Posterior cingulate gyrus (tissue), 11 donors: ENCODE measurements around the gene ADGRB3.
A peak's percentile ranks its signal among the peaks of the same experiment; 100 is the strongest.
"Not testable (repeated sequence)": the region's sequence is repeated elsewhere in the genome, so short reads cannot be mapped to it uniquely, and the experiment has no call there.

ENCODE experiments used
- DNase-seq, 10 donors: peaks; one replicate each; pipeline versions ENCODE4 v3.0.0 to v3.0.0-alpha.2; 2020 to 2021; ENCODE audit warnings: mixed read lengths in 3 of 10
- intact Hi-C: fragments of 100-400 bp; cut with DNase I; formaldehyde crosslinking; loops from one replicate; pipeline ENCODE4 v1.15.1; 2023

The ADGRB3 gene

GRCh38 chr6:69084746-69085335, 449.8 kb downstream of the ADGRB3 start:
- intact Hi-C loops = no loop called here
- no peak for DNase-seq

- no peak for DNase-seq
- intact Hi-C loops = no loop called here
Observed at GRCh38 chr6:69086689-69087088, 451.6 kb downstream of the ADGRB3 start.

- no peak for DNase-seq
- intact Hi-C loops = no loop called here
Observed at GRCh38 chr6:69089539-69089938, 454.5 kb downstream of the ADGRB3 start.

GRCh38 chr6:69090132-69090531, 455.1 kb downstream of the ADGRB3 start:
- DNase-seq = no peak
- intact Hi-C loops = no loop called here

- intact Hi-C loops = no loop called here
- no peak for DNase-seq
Observed at GRCh38 chr6:69096681-69097080, 461.6 kb downstream of the ADGRB3 start.

- intact Hi-C loops = no loop called here
- no peak for DNase-seq
Observed at GRCh38 chr6:69097948-69098347, 462.9 kb downstream of the ADGRB3 start.

GRCh38 chr6:69098910-69099309, 463.8 kb downstream of the ADGRB3 start:
- DNase-seq = no peak
- intact Hi-C loops = no loop called here

- intact Hi-C loops = no loop called here
Observed at GRCh38 chr6:69100772-69101171, 465.7 kb downstream of the ADGRB3 start.

GRCh38 chr6:69102416-69102815, 467.3 kb downstream of the ADGRB3 start:
- no peak for DNase-seq
- intact Hi-C loops = no loop called here

More at GRCh38 chr6:69100772-69101171, 465.7 kb downstream of the ADGRB3 start:
- no peak for DNase-seq

GRCh38 chr6:69105288-69105687, 470.2 kb downstream of the ADGRB3 start:
- DNase-seq = no peak
- intact Hi-C loops = no loop called here

GRCh38 chr6:69106511-69106910, 471.4 kb downstream of the ADGRB3 start:
- no peak for DNase-seq
- intact Hi-C loops = no loop called here

GRCh38 chr6:69111301-69111700, 476.2 kb downstream of the ADGRB3 start:
- no peak for DNase-seq
- intact Hi-C loops = no loop called here

- DNase-seq = peak in 4 of 10 donors; percentile 14 to 77 (median 63)
- intact Hi-C loops = loop anchor here (5.0 kb wide), 1 partner anchor 106 kb away; no protein-coding TSS in a partner anchor
Observed at GRCh38 chr6:69116658-69117057, 481.6 kb downstream of the ADGRB3 start.

- intact Hi-C loops = not testable (repeated sequence)
- DNase-seq = peak in 3 of 10 donors; percentile 59 to 69 (median 64)
Observed at GRCh38 chr6:69121461-69122406, 486.7 kb downstream of the ADGRB3 start.

GRCh38 chr6:69122407-69122773, 487.3 kb downstream of the ADGRB3 start:
- DNase-seq = no peak
- intact Hi-C loops = no loop called here

- intact Hi-C loops = no loop called here
- DNase-seq = no peak
Observed at GRCh38 chr6:69128411-69128810, 493.3 kb downstream of the ADGRB3 start.

GRCh38 chr6:69129046-69129445, 494.0 kb downstream of the ADGRB3 start:
- intact Hi-C loops = no loop called here
- DNase-seq = no peak

GRCh38 chr6:69135927-69136326, 500.8 kb downstream of the ADGRB3 start:
- no peak for DNase-seq
- intact Hi-C loops = no loop called here

- DNase-seq = no peak
- intact Hi-C loops = no loop called here
Observed at GRCh38 chr6:69138148-69138547, 503.1 kb downstream of the ADGRB3 start.

GRCh38 chr6:69138893-69139494, 503.9 kb downstream of the ADGRB3 start:
- no peak for DNase-seq
- intact Hi-C loops = no loop called here

GRCh38 chr6:69145062-69145461, 510.0 kb downstream of the ADGRB3 start:
- peak in 2 of 10 donors; percentile 61 to 68 for DNase-seq
- intact Hi-C loops = no loop called here
